IPS-18c (cell line): ENCODE results near the gene C16orf92.
"Not testable (repeated sequence)": the region's sequence is repeated elsewhere in the genome, so short reads cannot be mapped to it uniquely, and the experiment has no call there.

ENCODE experiments used
- H3K4me3 ChIP-seq: 2 replicates; pipeline ENCODE4 v1.7.0; 2013; ENCODE audit warnings: low read depth, mild to moderate bottlenecking, low read length, moderate library complexity; ENCODE audit not compliant: insufficient read depth
- H3K9me3 ChIP-seq: one replicate; pipeline ENCODE4 v1.6.1; 2013; ENCODE audit warnings: mild to moderate bottlenecking, low read length, moderate library complexity; ENCODE audit not compliant: control insufficient read depth, insufficient read depth

Gene C16orf92

DNA sequence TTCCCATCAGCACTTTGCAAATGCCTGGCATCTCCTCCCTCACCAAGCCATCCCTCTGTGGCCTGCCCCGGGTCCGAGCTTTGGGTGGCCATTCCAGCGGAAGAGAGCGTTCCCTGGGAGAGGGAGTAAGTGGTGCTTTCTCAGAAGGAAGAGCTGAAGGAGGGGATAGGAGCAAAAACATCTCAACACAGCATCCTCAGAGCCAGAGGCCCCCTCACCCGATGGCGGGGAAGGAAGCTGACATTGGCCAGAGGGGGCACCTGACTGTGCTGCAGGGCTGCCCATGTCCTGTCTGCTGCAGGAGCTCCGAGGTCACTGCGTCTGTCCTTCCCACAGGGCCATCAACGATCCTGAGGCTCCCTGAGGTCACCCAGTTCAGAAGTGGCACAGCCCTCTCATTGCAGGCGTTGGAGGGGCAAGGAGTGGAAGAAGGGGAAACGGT is 8.5 kb downstream of the C16orf92 start:
- H3K4me3 ChIP-seq: peak overlapping the region; percentile 59
- H3K9me3 ChIP-seq: no peaks in the 10 kb centered on the region

DNA sequence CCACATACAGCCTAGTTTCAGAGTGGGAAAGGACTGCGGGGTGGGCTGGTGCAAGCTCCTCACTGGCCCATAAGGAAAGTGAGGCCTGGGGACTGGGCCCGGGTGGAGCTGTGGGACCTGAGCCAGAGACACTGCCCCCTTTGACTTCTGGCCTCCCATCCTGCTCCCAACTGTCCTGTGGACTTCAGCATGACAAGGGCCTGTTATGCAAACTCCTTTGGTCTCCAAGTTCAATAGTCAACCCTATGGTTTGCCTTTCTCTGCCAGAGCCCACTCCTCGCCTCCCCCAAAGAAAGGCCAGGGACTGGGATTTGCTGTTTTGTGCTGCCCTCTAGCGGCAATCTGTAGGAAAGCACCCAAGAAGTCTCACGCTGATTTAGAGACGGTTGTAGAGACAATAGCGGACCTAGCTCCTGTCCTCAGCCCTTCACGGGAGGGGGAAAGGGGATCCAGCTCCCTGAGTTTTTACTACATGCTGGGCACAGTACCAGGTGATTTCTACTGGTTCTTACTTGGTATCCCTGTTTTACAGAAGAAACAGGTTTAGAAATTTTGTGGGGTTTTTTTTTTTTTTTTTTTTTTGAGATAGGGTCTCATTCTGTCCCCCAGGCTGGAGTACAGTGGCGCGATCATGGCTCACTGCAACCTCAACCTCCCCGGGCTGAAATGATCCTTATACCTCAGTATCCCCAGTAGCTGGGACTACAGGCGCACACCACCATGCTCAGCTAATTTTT is 9.3 kb downstream of the C16orf92 start:
- Histone ChIP-seq H3K9me3 (no peaks in the 10 kb centered on the region), H3K4me3 (no peak overlapping the region)

DNA sequence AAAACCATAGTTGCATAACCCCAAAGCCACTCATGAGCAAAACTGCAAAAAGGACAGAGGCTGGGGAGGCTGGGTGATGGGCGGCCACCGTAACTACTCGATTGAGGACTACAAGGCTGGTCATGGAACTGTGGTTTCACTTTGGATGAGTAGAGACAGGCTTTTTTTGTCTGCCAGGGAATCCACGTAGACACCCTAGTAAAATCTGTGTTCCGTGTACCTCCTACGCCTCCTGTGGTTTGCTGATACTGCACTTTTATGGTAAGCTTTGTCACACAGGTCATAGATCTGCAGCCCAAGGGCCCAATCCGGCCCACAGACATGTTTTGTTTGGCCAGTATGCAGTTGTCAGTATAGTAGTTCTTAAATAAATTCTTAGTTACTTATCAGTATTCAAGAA is 10.3 kb downstream of the C16orf92 start:
- Histone ChIP-seq H3K9me3 (no peaks in the 10 kb centered on the region), H3K4me3 (no peak overlapping the region)

DNA sequence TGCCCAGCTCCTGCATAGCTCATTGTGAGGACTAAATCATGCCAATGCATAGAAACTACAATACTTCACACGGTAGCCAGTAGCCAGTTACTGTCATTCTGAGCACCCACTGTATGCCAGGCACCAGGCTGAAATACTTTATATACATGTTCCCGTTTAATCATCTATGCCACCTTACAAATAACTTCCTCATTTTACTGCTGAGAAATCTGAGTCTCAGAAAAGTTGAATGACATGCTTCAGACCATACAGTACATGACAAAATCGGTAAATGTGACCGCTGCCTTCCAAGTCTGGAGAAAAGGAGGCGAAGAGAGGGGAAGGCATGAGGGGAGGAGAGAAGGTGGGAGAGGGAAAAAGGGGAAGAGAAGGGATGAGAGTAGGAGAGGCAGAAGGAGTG is 17.2 kb downstream of the C16orf92 start:
- Histone ChIP-seq H3K4me3 (no peak overlapping the region), H3K9me3 (no peaks in the 10 kb centered on the region)

DNA sequence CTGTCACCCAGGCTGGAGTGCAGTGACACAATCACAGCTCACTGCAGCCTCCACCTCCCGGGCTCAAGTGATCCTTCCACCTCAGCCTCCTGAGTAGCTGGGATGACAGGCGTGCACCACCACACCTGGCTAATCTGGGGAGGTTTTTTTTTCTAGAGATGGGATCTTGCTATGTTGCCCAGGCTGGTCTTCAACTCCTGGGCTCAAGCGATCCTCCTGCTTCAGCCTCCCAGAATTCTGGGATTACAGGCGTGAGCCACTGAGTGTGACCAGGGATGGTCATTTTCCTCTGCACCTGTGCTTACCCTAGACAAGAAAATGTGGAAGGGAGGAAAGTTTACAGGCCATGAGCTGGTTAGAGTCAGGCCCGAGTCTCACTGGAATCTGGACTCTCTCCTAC is 17.7 kb downstream of the C16orf92 start:
- H3K9me3 ChIP-seq, H3K4me3 ChIP-seq: not testable (repeated sequence)

DNA sequence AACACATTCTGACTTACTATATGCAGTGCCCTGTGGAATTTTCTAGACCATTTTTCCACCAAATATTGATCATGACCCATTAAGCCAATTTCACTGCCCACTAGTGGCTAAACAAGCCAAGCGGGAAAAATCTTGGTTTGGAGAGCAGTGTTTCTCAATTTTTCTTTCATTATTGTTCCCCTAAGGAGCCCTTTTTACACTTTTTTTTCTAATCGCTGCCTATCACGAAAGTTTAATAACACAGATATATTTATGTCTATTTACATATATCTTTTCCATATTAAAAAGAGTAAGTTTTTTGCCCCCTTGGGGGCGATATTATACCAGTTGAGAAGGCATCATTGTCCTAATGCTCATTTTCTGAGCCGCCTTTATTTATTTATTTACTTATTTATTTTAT is 18.8 kb downstream of the C16orf92 start:
- Histone ChIP-seq H3K4me3 (no peak overlapping the region), H3K9me3 (no peaks in the 10 kb centered on the region)

DNA sequence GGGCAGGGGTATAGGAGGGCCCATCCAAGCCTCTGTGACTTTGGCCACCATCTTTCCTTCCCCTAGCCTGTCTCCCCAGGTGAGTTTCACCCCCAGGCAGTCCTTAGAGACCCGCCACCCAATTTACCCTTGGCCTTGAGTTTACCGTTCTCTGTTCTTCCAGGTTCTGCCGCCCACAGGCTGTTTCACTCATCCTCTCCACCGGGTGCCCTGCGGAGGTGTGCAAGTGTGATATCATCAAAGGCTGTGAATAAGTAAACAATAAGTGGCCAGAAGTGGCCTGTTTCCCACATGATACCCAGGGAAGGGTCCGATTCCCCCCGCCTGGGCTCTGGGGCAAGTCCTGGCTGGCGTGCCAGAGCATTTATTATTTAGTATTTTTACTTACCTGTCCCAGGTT is 23.2 kb downstream of the C16orf92 start:
- no peaks in the 10 kb centered on the region for H3K9me3 ChIP-seq
- H3K4me3 ChIP-seq: no peak overlapping the region

DNA sequence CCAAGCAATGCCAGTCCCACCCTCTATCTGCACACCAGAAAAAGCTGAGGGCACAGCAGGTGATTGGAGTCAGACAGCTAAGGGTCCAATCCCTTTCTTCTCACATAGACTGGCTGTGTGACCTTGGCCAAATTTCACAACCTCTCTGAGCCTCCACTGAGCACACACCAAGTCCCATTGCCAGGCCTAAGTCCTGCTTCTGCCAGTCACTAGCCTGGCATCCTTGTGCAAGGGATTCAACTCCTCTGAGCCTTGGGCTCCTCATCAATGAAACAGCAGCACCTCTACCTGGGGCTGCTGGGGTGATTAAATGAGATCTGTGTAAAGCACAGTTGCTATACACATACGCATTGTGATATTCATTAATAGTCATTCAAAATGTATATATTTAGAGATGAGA is 23.6 kb downstream of the C16orf92 start:
- H3K9me3 ChIP-seq: no peaks in the 10 kb centered on the region
- H3K4me3 ChIP-seq: peak overlapping the region; percentile 1; the same call in 1 of the 2 replicates

DNA sequence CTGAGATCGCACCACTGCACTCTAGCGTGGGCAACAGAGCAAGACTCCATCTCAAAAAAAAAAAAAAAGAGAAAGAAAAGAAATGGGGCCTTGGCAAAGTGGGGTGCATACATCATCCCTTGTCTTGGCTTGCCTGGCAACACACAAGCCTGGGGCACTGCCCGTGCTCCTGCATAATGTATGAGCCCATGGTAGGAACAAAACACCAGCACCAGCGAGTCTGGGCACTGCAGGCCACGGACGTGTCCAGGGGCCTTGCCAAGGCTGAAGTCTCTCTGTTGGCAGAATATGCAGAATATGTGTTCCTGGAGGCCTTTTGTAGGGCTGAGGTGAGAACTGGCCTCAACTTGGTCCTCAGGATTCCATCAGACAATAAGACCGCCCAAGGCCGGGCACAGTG is 26.9 kb downstream of the C16orf92 start:
- Histone ChIP-seq H3K9me3 (no peaks in the 10 kb centered on the region), H3K4me3 (no peak overlapping the region)

DNA sequence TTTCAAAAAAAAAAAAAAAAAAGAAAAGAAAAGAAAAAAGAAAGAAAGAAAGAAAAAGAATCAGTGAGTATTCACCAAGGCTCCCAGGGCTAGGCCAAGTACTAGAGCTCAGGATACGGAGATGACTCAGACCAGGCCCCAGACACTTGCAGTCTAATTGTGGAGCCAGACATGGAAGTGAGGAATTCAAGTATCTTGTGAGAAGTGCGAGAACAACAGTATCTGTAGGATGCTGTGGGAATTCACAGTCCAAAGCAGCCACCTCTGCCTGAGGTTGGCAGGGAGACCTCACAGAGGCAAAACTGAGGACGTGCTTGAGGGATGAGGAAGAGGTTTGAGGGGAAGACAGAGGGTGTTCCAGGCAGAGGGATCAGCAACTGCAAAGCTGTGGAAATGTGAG is 28.5 kb downstream of the C16orf92 start:
- H3K4me3 ChIP-seq: no peak overlapping the region
- H3K9me3 ChIP-seq: no peaks in the 10 kb centered on the region

DNA sequence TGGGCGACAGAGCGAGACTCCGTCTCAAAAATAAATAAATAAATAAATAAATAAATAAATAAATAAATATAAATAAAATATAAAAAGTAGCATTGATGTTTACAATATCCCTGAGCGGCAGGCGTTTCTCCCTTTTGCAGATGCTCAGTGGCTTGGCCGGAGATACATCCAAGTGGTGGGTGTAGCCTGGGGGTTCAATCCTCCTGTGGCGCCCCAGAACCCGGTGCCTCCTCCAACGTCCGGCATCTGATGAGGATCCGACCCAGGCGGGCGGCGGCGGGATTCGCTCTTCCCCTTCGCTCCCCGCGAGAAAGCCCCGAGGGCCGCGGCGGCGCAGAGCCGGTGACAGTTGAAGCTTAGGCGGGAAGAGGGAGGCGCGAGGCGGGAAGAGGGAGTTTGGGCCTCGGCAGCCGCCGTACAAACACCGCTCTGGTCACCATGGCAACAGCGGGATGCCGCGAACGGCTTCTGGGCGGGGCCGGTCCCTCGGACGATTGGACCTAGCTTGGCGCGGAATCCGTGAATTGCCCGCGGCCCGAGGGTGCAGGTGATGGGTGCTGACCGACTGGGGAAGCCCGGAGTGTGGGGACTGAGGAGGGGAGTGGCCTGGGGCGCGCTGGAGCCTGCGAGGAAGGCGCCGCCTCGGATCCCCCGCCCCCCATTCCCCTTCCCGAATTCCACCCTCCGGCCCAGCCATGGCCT is 29.8 kb downstream of the C16orf92 start:
- no peaks in the 10 kb centered on the region for H3K9me3 ChIP-seq
- peak overlapping the region; percentile 87 for H3K4me3 ChIP-seq

DNA sequence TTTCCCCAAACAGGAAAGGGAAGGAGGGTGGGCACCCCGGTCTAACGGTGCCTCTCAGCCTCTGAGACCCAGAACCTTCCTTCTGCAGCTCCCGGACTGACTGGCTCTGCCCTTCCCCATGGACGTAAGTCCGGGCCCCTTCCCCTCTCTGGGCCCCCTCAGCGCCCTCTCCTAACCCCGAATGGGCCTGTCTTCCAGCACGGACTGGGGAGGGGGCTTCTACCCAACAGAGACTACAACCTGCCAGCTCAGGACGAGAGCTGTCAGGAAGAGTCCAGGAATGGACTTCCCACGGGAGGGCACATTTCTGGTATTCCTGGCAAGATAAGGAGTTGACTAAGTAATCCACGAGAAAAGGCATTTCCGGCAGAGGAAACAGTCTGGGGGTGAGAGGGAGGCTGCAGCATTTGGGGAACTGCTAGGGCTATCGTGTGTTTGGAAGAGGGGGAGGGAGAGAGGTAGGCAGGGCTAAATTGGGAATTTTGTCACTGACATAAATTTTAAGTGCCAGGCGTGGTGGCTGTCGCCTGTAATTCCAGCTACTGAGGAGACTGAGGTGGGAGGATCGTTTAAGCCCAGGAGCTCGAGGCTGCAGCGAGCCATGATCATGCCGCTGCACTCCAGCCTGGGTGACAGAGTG is 30.5 kb downstream of the C16orf92 start:
- Histone ChIP-seq H3K4me3 (peak overlapping the region; percentile 87), H3K9me3 (no peaks in the 10 kb centered on the region)

DNA sequence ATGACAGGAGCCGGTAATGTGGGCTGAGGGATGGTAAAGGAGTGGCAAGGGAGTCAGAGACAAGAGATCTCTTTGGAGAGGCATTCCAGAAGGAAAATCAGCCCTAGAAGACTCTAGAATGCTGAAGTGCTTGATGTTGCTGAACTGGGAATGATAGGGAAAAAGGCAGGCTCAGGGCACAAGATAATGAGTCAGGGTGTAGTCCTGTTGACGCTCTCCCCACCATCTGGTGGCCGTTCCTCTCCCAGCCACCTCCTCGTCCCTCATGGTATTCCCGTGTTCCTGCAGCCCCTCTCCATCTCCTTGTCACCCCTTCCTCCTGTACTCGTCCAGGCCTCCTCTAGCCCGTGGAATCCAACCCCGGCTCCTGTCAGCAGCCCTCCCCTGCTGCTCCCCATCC is 31.5 kb downstream of the C16orf92 start:
- H3K4me3 ChIP-seq: no peak overlapping the region
- H3K9me3 ChIP-seq: no peaks in the 10 kb centered on the region

DNA sequence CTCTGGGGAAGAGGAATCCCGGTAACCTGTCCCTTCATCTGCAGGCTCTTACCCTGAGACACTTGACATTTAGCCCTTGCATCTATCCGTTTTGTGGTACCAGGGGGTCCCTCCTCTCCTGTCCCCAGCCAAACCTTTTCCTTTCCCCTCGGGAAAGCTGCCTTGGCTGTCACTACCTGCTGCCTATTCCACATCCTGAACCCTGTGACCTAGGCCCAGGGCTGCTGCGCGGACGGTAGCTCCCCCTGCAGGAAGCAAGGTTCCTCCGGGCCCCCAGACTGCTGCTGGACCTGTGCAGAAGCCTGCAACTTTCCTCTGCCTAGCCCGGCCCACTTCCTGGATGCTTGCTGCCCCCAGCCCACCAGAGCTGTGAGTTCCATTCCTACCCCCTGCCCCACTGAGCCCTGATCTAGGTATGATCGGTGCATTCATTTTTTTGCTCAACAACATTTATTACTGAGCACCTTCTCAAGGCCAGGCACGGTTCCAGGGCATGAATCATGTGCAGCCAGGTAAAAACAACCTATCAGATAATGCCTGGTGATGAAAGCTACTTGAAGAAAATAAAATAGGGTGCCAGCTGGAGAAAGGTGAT is 32.1 kb downstream of the C16orf92 start:
- H3K4me3 ChIP-seq: no peak overlapping the region
- H3K9me3 ChIP-seq: no peaks in the 10 kb centered on the region

DNA sequence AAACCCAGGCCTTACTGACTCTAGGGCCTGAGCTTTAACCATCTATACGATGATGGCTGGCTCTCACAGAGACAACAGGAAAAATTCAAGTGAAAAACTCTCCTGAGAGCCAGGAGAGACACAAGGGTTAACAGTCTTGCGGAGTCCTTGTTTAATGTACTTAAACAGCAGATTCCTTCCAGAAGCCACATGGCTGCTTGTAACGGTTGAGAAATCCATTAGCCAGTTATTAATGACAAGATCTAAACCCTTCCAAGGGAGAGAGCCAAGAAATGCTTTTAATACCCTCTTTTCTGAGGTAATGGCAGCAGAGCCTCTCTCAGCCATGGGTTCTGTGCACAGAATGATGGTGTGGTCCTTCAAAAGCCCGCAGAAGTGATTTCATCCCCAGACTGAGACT is 37.3 kb downstream of the C16orf92 start:
- no peaks in the 10 kb centered on the region for H3K9me3 ChIP-seq
- no peak overlapping the region for H3K4me3 ChIP-seq

DNA sequence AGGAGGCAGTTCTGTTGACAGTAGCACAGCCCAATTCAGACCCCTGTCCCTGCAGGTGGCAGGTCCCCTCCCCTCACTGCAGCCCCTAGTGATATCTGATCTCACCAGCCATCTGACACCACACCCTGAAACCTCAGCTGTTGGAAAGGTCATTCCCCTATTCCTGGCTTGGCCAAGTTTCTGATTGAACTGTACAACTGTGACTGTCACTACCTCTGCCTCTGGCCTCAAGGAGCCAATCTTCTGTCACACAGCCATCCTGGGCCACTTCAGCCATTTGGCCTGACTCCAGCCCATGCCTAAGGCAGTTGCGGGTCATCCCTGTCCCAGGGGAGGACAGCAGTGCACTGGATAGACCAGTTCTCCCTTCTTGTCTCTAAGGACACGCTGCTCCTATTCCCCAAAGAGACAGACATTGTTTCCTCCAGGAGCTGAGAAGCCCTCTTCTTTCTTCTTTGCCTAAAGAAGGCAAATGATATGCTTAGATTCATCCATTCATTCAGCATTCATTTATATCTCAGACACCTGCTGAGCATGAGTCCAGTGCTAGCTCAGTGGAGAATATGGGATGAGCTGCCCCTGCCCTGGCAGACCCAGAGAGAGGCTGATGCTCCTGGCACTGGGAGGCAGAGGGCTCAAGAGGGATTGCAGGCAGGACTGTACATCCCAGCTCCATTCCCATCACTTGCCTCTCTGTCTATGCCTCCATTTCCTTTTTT is 38.0 kb downstream of the C16orf92 start:
- Histone ChIP-seq H3K4me3 (no peak overlapping the region), H3K9me3 (no peaks in the 10 kb centered on the region)

DNA sequence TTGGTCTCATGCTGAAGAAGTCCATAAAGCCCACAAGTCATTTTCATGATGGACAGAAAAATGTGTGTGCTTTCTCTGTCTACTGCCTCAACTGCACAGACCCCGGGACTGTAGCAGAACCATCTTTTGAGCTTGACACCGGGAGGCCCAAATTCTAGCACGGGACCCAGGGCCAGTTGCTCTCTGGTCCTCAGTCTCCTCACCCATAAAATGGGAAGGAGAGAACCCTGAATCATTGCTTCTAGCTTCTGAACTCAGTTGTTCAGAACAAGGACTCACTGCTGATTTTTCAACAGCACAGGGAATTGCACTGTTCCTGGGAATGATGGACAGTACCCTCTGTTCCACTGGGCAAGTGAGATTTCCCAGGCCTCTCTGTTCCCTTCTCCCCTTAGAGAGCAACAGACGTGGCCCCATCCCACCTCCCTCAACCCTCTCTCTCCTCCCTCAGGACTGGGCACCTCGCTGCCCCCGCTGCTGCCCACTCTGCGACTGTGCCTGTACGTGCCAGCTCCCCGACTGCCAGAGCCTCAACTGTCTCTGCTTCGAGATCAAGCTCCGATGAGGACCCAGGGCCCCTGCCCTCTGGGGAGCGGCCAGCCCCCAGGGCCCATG is 40.4 kb downstream of the C16orf92 start:
- peak overlapping the region; percentile 95 for H3K4me3 ChIP-seq

More for the DNA sequence above, 40.4 kb downstream of the C16orf92 start:
- peaks cover 2% of the 10 kb centered on the region for H3K9me3 ChIP-seq
